HG03442 (cell line): ENCODE measurements around the gene CDKN3.
"Not testable (repeated sequence)": the region's sequence is repeated elsewhere in the genome, so short reads cannot be mapped to it uniquely, and the experiment has no call there.

Experiments
- ATAC-seq: cut with Tn5 transposase; IDR thresholded peaks from one replicate; pipeline ENCODE4 v1.9.1; 2021; ENCODE audit warnings: mild to moderate bottlenecking, moderate library complexity; ENCODE audit not compliant: unreplicated experiment

The CDKN3 gene

GRCh38 chr14:54453252-54453651, 56.4 kb downstream of the CDKN3 start:
- ATAC-seq = no peak

GRCh38 chr14:54453990-54454389, 57.2 kb downstream of the CDKN3 start:
- ATAC-seq = not testable (repeated sequence)

GRCh38 chr14:54455363-54455762, 58.6 kb downstream of the CDKN3 start:
- ATAC-seq = no peak

GRCh38 chr14:54456820-54457608, 60.2 kb downstream of the CDKN3 start:
- ATAC-seq = not testable (repeated sequence)

- ATAC-seq = no peak
These were observed 60.8 kb downstream of the CDKN3 start for GRCh38 chr14:54457609-54457996.

GRCh38 chr14:54458536-54458935, 61.7 kb downstream of the CDKN3 start:
- not testable (repeated sequence) for ATAC-seq

GRCh38 chr14:54459106-54459505, 62.3 kb downstream of the CDKN3 start:
- no peak for ATAC-seq

- no peak for ATAC-seq
These were observed 65.2 kb downstream of the CDKN3 start for GRCh38 chr14:54462048-54462447.

GRCh38 chr14:54465654-54466053, 68.8 kb downstream of the CDKN3 start:
- no peak for ATAC-seq

- ATAC-seq = no peak
These were observed 70.5 kb downstream of the CDKN3 start for GRCh38 chr14:54467280-54467679.
